K562 (cell line): ENCODE results near the gene HDAC10. TPM values are rescaled to one million over a fixed set of nuclear protein-coding genes. Genes with fewer than 3 reads are reported as not detected.

Source experiments
- CREB1 ChIP-seq, 2 experiments: sonication (generic) in 1 of 2; formaldehyde crosslinking in 1 of 2; IDR thresholded peaks; 2 replicates each; pipeline versions ENCODE4 v1.6.1 to v1.8.0; 2012 to 2022; ENCODE audit warnings: inconsistent platforms in 1 of 2, mild to moderate bottlenecking in 1 of 2, missing genetic modification reagents in 1 of 2, moderate library complexity in 1 of 2
- CXXC5 ChIP-seq: fragments of 250-450 bp; sonication (Bioruptor Pico); IDR thresholded peaks from 2 replicates; pipeline ENCODE4 v1.8.0; 2022; ENCODE audit warnings: inconsistent platforms, mild to moderate bottlenecking, moderate library complexity
- FIP1L1 ChIP-seq: fragments of 200-400 bp; formaldehyde crosslinking; IDR thresholded peaks from 2 replicates; pipeline ENCODE4 v1.6.1; 2018; ENCODE audit warnings: mild to moderate bottlenecking, low read depth, low read length; ENCODE audit not compliant: poor library complexity, severe bottlenecking
- JUNB ChIP-seq: fragments of 450-650 bp; formaldehyde crosslinking; conservative IDR thresholded peaks from 2 replicates; pipeline ENCODE4 v1.4.0; 2020; ENCODE audit warnings: mild to moderate bottlenecking
- KAT7 ChIP-seq: sonication (generic); formaldehyde crosslinking; IDR thresholded peaks from 2 replicates; pipeline ENCODE4 v1.8.0; 2022; ENCODE audit warnings: missing genetic modification reagents, mild to moderate bottlenecking, borderline replicate concordance
- MAX ChIP-seq: sonication (generic); formaldehyde crosslinking; IDR thresholded peaks from 2 replicates; pipeline ENCODE4 v1.9.0; 2022; ENCODE audit warnings: mild to moderate bottlenecking, missing genetic modification reagents
- NFE2L1 ChIP-seq: fragments of 450-650 bp; IDR thresholded peaks from 2 replicates; pipeline ENCODE4 v1.6.1; 2016; ENCODE audit warnings: missing genetic modification characterization, low read depth, mild to moderate bottlenecking, missing compliant biosample characterization, moderate library complexity, borderline replicate concordance
- PTRF ChIP-seq: fragments of 450-650 bp; IDR thresholded peaks from 2 replicates; pipeline ENCODE4 v1.6.1; 2016; ENCODE audit warnings: mild to moderate bottlenecking, missing genetic modification characterization, missing compliant biosample characterization
- RFX5 ChIP-seq: IDR thresholded peaks from 2 replicates; pipeline ENCODE4 v1.6.1; 2011; ENCODE audit warnings: low read depth, mild to moderate bottlenecking, improper control_type of control experiment, low read length
- U2AF1 ChIP-seq: fragments of 200-400 bp; formaldehyde crosslinking; optimal IDR thresholded peaks from 2 replicates; pipeline ENCODE3; 2017; ENCODE audit warnings: mild to moderate bottlenecking, low read depth, low read length, moderate library complexity
- ZBTB8A ChIP-seq: fragments of 450-650 bp; IDR thresholded peaks from 2 replicates; pipeline ENCODE4 v1.6.1; 2018; ENCODE audit warnings: mild to moderate bottlenecking, moderate library complexity; ENCODE audit not compliant: partially characterized antibody
- ZKSCAN8 ChIP-seq: fragments of 200-800 bp; sonication (Bioruptor generic); IDR thresholded peaks from 2 replicates; pipeline ENCODE4 v1.6.1; 2016; ENCODE audit warnings: missing genetic modification characterization, missing compliant biosample characterization
- ZNF121 ChIP-seq: sonication (generic); formaldehyde crosslinking; conservative IDR thresholded peaks from 2 replicates; pipeline ENCODE4 v1.8.0; 2022; ENCODE audit warnings: missing genetic modification reagents
- ZNF408 ChIP-seq: fragments of 250-450 bp; sonication (Bioruptor Pico); IDR thresholded peaks from 2 replicates; pipeline ENCODE4 v1.4.0; 2020; ENCODE audit warnings: low read depth, mild to moderate bottlenecking, moderate library complexity
- ZNF518B ChIP-seq: fragments of 250-450 bp; sonication (Bioruptor Pico); IDR thresholded peaks from 2 replicates; pipeline ENCODE4 v1.5.0; 2021; ENCODE audit warnings: mild to moderate bottlenecking, moderate library complexity
- ZNF609 ChIP-seq: sonication (generic); formaldehyde crosslinking; IDR thresholded peaks from 2 replicates; pipeline ENCODE4 v1.8.1; 2023; ENCODE audit warnings: missing genetic modification reagents, mild to moderate bottlenecking, borderline replicate concordance
- polyA plus RNA-seq, 8 experiments: library from polyadenylated mRNA; depleted of rRNA in 4 of 8; stranded (reverse) in 5 of 8; unstranded in 3 of 8; fragments of >200 nt; fragmentation: Nextera tagmentation in 2 of 8; fragmentation: Illumina TruSeq in 1 of 8; extraction: Ambion mirVana in 2 of 8; extraction: Trizol in 1 of 8; gene quantifications; 2 replicates each; pipeline versions ENCODE4 v1.2.1 to v1.2.3, GENCODE V29; 2011 to 2014; ENCODE audit warnings: inconsistent platforms in 1 of 8, missing spikeins in 1 of 8
- total RNA-seq, 7 experiments: library from RNA; depleted of rRNA in 6 of 7; stranded (reverse); fragments of >200 nt in 6 of 7; fragmentation: Illumina TruSeq in 2 of 7; extraction: Trizol in 2 of 7; gene quantifications; 2 replicates each; pipeline versions ENCODE4 v1.2.1 to v1.2.3, GENCODE V29; 2011 to 2021; ENCODE audit warnings: low replicate concordance in 1 of 7

Gene HDAC10
- total and polyA plus RNA-seq, 9 of the 15 experiments (the other 6 are each of a cell fraction or from before 2014, with no cell fraction given) = 0.10 to 44.2 (median 6.5) TPM

- TF ChIP-seq MAX (CRISPR knock-in tag) (peak; percentile 41; the same call in 1 of the 2 replicates), ZNF518B (no peak), ZNF408 (CRISPR knock-in tag) (no peak), JUNB (CRISPR knock-in tag) (no peak), FIP1L1 (no peak), ZBTB8A (no peak), ZKSCAN8 (CRISPR knock-in tag) (no peak), CXXC5 (CRISPR knock-in tag) (peak; percentile 73), U2AF1 (no peak), KAT7 (CRISPR knock-in tag) (0 out of 2 replicates have a peak, but pooled peaks have one; percentile 62), NFE2L1 (no peak), ZNF609 (CRISPR knock-in tag) (no peak), ZNF121 (no peak), PTRF (no peak), CREB1 (IDR thresholded peaks at IDR 0.05) (no peak), CREB1 (CRISPR knock-in tag; IDR thresholded peaks at IDR 0.05) (no peak), RFX5 (no peak)
Observed at GRCh38 chr22:50250555-50251476, at the start of gene HDAC10 (continued).
